ENCODE data around the gene PPY. TPM values are rescaled to one million over a fixed set of nuclear protein-coding genes. Genes with fewer than 3 reads are reported as not detected.

PPY gene
- total and polyA plus RNA-seq, 10 of the 15 experiments (the other 5 are each of a cell fraction or from before 2014, with no cell fraction given): 0.91 TPM; not detected in 9

DNA sequence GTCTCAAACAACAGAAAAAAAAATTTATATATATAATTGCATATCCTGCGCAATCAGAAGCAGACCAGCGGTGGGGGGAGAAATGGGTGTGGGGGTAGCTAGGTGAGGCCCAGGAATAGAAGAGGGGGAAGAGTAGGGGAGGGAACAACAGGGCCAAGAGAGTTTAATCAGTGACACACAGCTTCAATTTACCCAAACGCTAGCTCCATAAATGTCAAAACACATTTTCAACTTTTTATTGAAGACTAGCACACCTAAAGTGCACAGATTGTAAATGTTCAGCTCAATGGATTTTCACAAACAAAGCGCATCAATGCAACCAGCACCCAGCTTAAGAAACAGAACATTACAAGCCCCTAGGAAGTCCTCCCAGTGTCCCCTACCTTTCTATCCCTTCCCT lies 37.4 kb upstream of the PPY start:
- Histone ChIP-seq H3K9ac (ENCODE audit: control insufficient read depth, insufficient read depth, low read length) (no peak overlapping the region), H3K27ac (ENCODE audit: control insufficient read depth, insufficient read depth) (no peak overlapping the region), H3K9me3 (replicated peaks; ENCODE audit: control insufficient read depth, insufficient read depth, low read length) (no peaks in the 10 kb centered on the region), H2AFZ (ENCODE audit: control insufficient read depth, low read depth, low read length) (no peak overlapping the region), H3K79me2 (ENCODE audit: control insufficient read depth, insufficient read depth, low read length) (no peaks in the 10 kb centered on the region), H3K4me2 (ENCODE audit: control insufficient read depth, insufficient read depth) (no peak overlapping the region), H3K4me1 (ENCODE audit: control insufficient read depth, insufficient read depth, low read length) (no peaks in the 10 kb centered on the region), H3K4me3 (no peak overlapping the region), H4K20me1 (ENCODE audit: control insufficient read depth, insufficient read depth) (no peaks in the 10 kb centered on the region), H3K27me3 (replicated peaks in 1 of 2; ENCODE audit: control insufficient read depth in 2 of 2, insufficient read depth in 2 of 2, low read length in 1 of 2) (peaks cover 5 to 18% of the 10 kb centered on the region in 2 experiments), H3K36me3 (ENCODE audit: control insufficient read depth in 2 of 2, insufficient read depth in 2 of 2, low read length in 1 of 2) (no peaks in the 10 kb centered on the region)
- TF ChIP-seq BHLHE40 (IDR thresholded peaks at IDR 0.05; ENCODE audit: borderline replicate concordance in 1 of 2, low read depth in 2 of 2, low read length in 1 of 2): no peak
- TF ChIP-seq JUND (IDR thresholded peaks at IDR 0.05; ENCODE audit: low read depth, low read length): no peak
- TF ChIP-seq HDAC2 (IDR thresholded peaks at IDR 0.05): no peak
- TF ChIP-seq ZNF207 (IDR thresholded peaks at IDR 0.05; ENCODE audit: borderline replicate concordance): no peak
- TF ChIP-seq BMI1 (IDR thresholded peaks at IDR 0.05; ENCODE audit: borderline replicate concordance): no peak
- TF ChIP-seq SUZ12 (IDR thresholded peaks at IDR 0.05; ENCODE audit: unreplicated experiment): no peak
- TF ChIP-seq STAT3 (IDR thresholded peaks at IDR 0.05; ENCODE audit: low read depth, low read length): no peak
- TF ChIP-seq, protein P1, sequence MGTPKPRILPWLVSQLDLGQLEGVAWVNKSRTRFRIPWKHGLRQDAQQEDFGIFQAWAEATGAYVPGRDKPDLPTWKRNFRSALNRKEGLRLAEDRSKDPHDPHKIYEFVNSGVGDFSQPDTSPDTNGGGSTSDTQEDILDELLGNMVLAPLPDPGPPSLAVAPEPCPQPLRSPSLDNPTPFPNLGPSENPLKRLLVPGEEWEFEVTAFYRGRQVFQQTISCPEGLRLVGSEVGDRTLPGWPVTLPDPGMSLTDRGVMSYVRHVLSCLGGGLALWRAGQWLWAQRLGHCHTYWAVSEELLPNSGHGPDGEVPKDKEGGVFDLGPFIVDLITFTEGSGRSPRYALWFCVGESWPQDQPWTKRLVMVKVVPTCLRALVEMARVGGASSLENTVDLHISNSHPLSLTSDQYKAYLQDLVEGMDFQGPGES (IDR thresholded peaks at IDR 0.05): no peak
- TF ChIP-seq, protein P2, sequence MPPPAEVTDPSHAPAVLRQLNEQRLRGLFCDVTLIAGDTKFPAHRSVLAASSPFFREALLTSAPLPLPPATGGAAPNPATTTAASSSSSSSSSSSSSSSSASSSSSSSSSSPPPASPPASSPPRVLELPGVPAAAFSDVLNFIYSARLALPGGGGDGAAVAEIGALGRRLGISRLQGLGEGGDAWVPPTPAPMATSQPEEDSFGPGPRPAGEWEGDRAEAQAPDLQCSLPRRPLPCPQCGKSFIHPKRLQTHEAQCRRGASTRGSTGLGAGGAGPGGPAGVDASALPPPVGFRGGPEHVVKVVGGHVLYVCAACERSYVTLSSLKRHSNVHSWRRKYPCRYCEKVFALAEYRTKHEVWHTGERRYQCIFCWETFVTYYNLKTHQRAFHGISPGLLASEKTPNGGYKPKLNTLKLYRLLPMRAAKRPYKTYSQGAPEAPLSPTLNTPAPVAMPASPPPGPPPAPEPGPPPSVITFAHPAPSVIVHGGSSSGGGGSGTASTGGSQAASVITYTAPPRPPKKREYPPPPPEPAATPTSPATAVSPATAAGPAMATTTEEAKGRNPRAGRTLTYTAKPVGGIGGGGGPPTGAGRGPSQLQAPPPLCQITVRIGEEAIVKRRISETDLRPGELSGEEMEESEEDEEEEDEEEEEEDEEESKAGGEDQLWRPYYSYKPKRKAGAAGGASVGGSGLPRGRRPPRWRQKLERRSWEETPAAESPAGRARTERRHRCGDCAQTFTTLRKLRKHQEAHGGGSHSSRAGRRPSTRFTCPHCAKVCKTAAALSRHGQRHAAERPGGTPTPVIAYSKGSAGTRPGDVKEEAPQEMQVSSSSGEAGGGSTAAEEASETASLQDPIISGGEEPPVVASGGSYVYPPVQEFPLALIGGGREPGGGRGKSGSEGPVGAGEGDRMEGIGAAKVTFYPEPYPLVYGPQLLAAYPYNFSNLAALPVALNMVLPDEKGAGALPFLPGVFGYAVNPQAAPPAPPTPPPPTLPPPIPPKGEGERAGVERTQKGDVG (CRISPR knock-in tag; IDR thresholded peaks at IDR 0.05): no peak
- no peak for TF ChIP-seq RFX5 (IDR thresholded peaks at IDR 0.05; ENCODE audit: low read depth, low read length)
- TF ChIP-seq, protein P3, sequence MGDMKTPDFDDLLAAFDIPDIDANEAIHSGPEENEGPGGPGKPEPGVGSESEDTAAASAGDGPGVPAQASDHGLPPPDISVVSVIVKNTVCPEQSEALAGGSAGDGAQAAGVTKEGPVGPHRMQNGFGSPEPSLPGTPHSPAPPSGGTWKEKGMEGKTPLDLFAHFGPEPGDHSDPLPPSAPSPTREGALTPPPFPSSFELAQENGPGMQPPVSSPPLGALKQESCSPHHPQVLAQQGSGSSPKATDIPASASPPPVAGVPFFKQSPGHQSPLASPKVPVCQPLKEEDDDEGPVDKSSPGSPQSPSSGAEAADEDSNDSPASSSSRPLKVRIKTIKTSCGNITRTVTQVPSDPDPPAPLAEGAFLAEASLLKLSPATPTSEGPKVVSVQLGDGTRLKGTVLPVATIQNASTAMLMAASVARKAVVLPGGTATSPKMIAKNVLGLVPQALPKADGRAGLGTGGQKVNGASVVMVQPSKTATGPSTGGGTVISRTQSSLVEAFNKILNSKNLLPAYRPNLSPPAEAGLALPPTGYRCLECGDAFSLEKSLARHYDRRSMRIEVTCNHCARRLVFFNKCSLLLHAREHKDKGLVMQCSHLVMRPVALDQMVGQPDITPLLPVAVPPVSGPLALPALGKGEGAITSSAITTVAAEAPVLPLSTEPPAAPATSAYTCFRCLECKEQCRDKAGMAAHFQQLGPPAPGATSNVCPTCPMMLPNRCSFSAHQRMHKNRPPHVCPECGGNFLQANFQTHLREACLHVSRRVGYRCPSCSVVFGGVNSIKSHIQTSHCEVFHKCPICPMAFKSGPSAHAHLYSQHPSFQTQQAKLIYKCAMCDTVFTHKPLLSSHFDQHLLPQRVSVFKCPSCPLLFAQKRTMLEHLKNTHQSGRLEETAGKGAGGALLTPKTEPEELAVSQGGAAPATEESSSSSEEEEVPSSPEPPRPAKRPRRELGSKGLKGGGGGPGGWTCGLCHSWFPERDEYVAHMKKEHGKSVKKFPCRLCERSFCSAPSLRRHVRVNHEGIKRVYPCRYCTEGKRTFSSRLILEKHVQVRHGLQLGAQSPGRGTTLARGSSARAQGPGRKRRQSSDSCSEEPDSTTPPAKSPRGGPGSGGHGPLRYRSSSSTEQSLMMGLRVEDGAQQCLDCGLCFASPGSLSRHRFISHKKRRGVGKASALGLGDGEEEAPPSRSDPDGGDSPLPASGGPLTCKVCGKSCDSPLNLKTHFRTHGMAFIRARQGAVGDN (IDR thresholded peaks at IDR 0.05): no peak
- ATAC-seq (no peak), FAIRE-seq (no peak), DNase-seq (ENCODE audit: low read depth, low spot score) (no peak)
- no TSS peak for BruUV-seq (replicated peaks)
- ChIA-PET SMC1A (ENCODE audit: uncharacterized antibody, unreplicated experiment) (interaction anchor here (0.6 kb wide), 1 partner anchor 71 kb away, joined by 3 read pairs; no protein-coding TSS in a partner anchor), RAD21 (ENCODE audit: unreplicated experiment) (no interaction called here), CTCF (interaction anchor here (0.5 to 1.9 kb wide), 5 partner anchors 63 to 420 kb away, joined by 3 to 8 read pairs (median 3); no protein-coding TSS in a partner anchor), POLR2A (no interaction called here)
- intact Hi-C loops (cut with micrococcal nuclease; ENCODE audit: unreplicated experiment): no loop called here
- 46% methylated on average over 4 of the region's 4 CpGs for WGBS (ENCODE audit: insufficient coverage, insufficient replicate concordance, low lambda C conversion rate, missing lambda C conversion rate)
- in situ Hi-C loops (cut with MboI): no loop called here
